Measurements from ENCODE around the gene PRICKLE4.

The PRICKLE4 gene

GRCh38 chr6:41744236-41744787 lies 36.3 kb upstream of the PRICKLE4 start:
- H3K4me1 ChIP-seq (ENCODE audit: low read length): no peaks in the 10 kb centered on the region
- no peak overlapping the region for H3K27ac ChIP-seq (ENCODE audit: low read length)

GRCh38 chr6:41746107-41746506 lies 34.5 kb upstream of the PRICKLE4 start:
- Histone ChIP-seq H3K9ac (ENCODE audit: low read length) (no peak overlapping the region), H3F3A (ENCODE audit: insufficient read depth, low read length) (no peaks in the 10 kb centered on the region), H3K9me3 (replicated peaks; ENCODE audit: insufficient read depth, low read length) (no peaks in the 10 kb centered on the region), H3K4me1 (ENCODE audit: low read length) (no peaks in the 10 kb centered on the region), H3K4me3 (ENCODE audit: low read length) (no peak overlapping the region), H3K79me2 (ENCODE audit: low read length) (no peaks in the 10 kb centered on the region), H3K4me2 (ENCODE audit: low read depth, low read length) (no peak overlapping the region), H4K20me1 (ENCODE audit: insufficient read depth, low read length) (no peaks in the 10 kb centered on the region), H2AFZ (ENCODE audit: low read length) (no peak overlapping the region), H3K27me3 (replicated peaks; ENCODE audit: insufficient read depth, low read length) (no peaks in the 10 kb centered on the region), H3K9me2 (replicated peaks; ENCODE audit: insufficient read depth, low read length) (no peaks in the 10 kb centered on the region), H3K27ac (ENCODE audit: low read length) (no peak overlapping the region), H3K36me3 (replicated peaks; ENCODE audit: insufficient read depth, low read length) (no peaks in the 10 kb centered on the region)
- TF ChIP-seq, protein P1, sequence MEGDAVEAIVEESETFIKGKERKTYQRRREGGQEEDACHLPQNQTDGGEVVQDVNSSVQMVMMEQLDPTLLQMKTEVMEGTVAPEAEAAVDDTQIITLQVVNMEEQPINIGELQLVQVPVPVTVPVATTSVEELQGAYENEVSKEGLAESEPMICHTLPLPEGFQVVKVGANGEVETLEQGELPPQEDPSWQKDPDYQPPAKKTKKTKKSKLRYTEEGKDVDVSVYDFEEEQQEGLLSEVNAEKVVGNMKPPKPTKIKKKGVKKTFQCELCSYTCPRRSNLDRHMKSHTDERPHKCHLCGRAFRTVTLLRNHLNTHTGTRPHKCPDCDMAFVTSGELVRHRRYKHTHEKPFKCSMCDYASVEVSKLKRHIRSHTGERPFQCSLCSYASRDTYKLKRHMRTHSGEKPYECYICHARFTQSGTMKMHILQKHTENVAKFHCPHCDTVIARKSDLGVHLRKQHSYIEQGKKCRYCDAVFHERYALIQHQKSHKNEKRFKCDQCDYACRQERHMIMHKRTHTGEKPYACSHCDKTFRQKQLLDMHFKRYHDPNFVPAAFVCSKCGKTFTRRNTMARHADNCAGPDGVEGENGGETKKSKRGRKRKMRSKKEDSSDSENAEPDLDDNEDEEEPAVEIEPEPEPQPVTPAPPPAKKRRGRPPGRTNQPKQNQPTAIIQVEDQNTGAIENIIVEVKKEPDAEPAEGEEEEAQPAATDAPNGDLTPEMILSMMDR (IDR thresholded peaks at IDR 0.05; ENCODE audit: low read length): no peak
- no peak for TF ChIP-seq EZH2 (optimal IDR thresholded peaks at IDR 0.05; ENCODE audit: low read depth, low read length)
- no peak for TF ChIP-seq EZH2phosphoT487 (IDR thresholded peaks at IDR 0.05; ENCODE audit: low read length)
- no peak for DNase-seq

More at GRCh38 chr6:41744236-41744787, 36.3 kb upstream of the PRICKLE4 start:
- DNase-seq: no peak
- Histone ChIP-seq H3K4me3 (ENCODE audit: low read length) (no peak overlapping the region), H3K27me3 (replicated peaks; ENCODE audit: insufficient read depth, low read length) (no peaks in the 10 kb centered on the region; the same call in 1 of the 2 replicates), H3K9me3 (replicated peaks; ENCODE audit: insufficient read depth, low read length) (no peaks in the 10 kb centered on the region), H3K9me2 (replicated peaks; ENCODE audit: insufficient read depth, low read length) (no peaks in the 10 kb centered on the region), H2AFZ (ENCODE audit: low read length) (no peak overlapping the region), H4K20me1 (ENCODE audit: insufficient read depth, low read length) (no peaks in the 10 kb centered on the region), H3K4me2 (ENCODE audit: low read depth, low read length) (no peak overlapping the region), H3K9ac (ENCODE audit: low read length) (no peak overlapping the region), H3K36me3 (replicated peaks; ENCODE audit: insufficient read depth, low read length) (no peaks in the 10 kb centered on the region), H3F3A (ENCODE audit: insufficient read depth, low read length) (no peaks in the 10 kb centered on the region), H3K79me2 (ENCODE audit: low read length) (no peaks in the 10 kb centered on the region)
- TF ChIP-seq, protein P1 (IDR thresholded peaks at IDR 0.05; ENCODE audit: low read length): no peak
- TF ChIP-seq EZH2phosphoT487 (IDR thresholded peaks at IDR 0.05; ENCODE audit: low read length) (no peak), EZH2 (optimal IDR thresholded peaks at IDR 0.05; ENCODE audit: low read depth, low read length) (no peak)

- H3K27me3 ChIP-seq (replicated peaks; ENCODE audit: insufficient read depth, low read length): no peaks in the 10 kb centered on the region
- H3K27ac ChIP-seq (ENCODE audit: low read length): no peak within 1 kb of the TSS
- no peaks in the 10 kb centered on the region for H3F3A ChIP-seq (ENCODE audit: insufficient read depth, low read length)
- no peaks in the 10 kb centered on the region for H3K4me1 ChIP-seq (ENCODE audit: low read length)
- H2AFZ ChIP-seq (ENCODE audit: low read length): no peak within 1 kb of the TSS
- no peak within 1 kb of the TSS for H3K4me2 ChIP-seq (ENCODE audit: low read depth, low read length)
- H3K36me3 ChIP-seq (replicated peaks; ENCODE audit: insufficient read depth, low read length): no peaks in the 10 kb centered on the region
- no peak for DNase-seq
- TF ChIP-seq EZH2 (optimal IDR thresholded peaks at IDR 0.05; ENCODE audit: low read depth, low read length) (no peak), EZH2phosphoT487 (IDR thresholded peaks at IDR 0.05; ENCODE audit: low read length) (no peak)
- TF ChIP-seq, protein P1 (IDR thresholded peaks at IDR 0.05; ENCODE audit: low read length): no peak
- no peak within 1 kb of the TSS for H3K9ac ChIP-seq (ENCODE audit: low read length)
- H3K9me3 ChIP-seq (replicated peaks; ENCODE audit: insufficient read depth, low read length): no peaks in the 10 kb centered on the region
- H3K79me2 ChIP-seq (ENCODE audit: low read length): no peaks in the 10 kb centered on the region
- H4K20me1 ChIP-seq (ENCODE audit: insufficient read depth, low read length): no peaks in the 10 kb centered on the region
- H3K9me2 ChIP-seq (replicated peaks; ENCODE audit: insufficient read depth, low read length): no peaks in the 10 kb centered on the region
- H3K4me3 ChIP-seq (ENCODE audit: low read length): no peak within 1 kb of the TSS
Measured at GRCh38 chr6:41747256-41748101, 33.1 kb upstream of the PRICKLE4 start, which contains the start of gene PGC. PGC (minus strand) TSS chr6:41747397; CDS start chr6:41747334, 63 bp downstream.
